Esophagus muscularis mucosa (tissue), 4 donors: ENCODE data around the gene ERN1. TPM values are rescaled to one million over a fixed set of nuclear protein-coding genes. Genes with fewer than 3 reads are reported as not detected.

ENCODE experiments used
- DNase-seq: peaks from one replicate; pipeline ENCODE4 v3.0.0-alpha.2; 2017; ENCODE audit errors: extremely low spot score
- H3K27ac ChIP-seq, 4 donors: fragments of 200-600 bp; sonication (generic); replicated peaks in 1 of 4; 1 replicate in 3 of 4; 2 replicates in 1 of 4; pipeline ENCODE4 v1.5.1; 2016 to 2019; ENCODE audit warnings: mild to moderate bottlenecking in 1 of 4
- H3K27me3 ChIP-seq, 4 donors: fragments of 200-600 bp; sonication (generic); one replicate each; pipeline versions ENCODE4 v1.5.1 to v1.6.0; 2016 to 2019
- H3K36me3 ChIP-seq, 4 donors: fragments of 200-600 bp; sonication (generic); one replicate each; pipeline ENCODE4 v1.5.1; 2016 to 2019
- H3K4me1 ChIP-seq, 4 donors: fragments of 200-600 bp; sonication (generic); one replicate each; pipeline ENCODE4 v1.5.1; 2016 to 2019
- H3K4me3 ChIP-seq, 4 donors: fragments of 200-600 bp; sonication (generic); 1 replicate in 2 of 4; 2 replicates in 2 of 4; pipeline ENCODE4 v1.5.1; 2016 to 2019; ENCODE audit warnings: mild to moderate bottlenecking in 4 of 4, moderate library complexity in 1 of 4
- H3K9me3 ChIP-seq, 4 donors: fragments of 200-600 bp; sonication (generic); 1 replicate in 3 of 4; 2 replicates in 1 of 4; pipeline ENCODE4 v1.5.1; 2016 to 2019
- CTCF ChIP-seq, 3 experiments: fragments of 200-600 bp in 2 of 3; fragments of 450-650 bp in 1 of 3; sonication (generic) in 2 of 3; IDR thresholded peaks; one replicate each; pipeline ENCODE4 v1.5.1; 2017 to 2019; ENCODE audit warnings: antibody characterized with exemption in 3 of 3, mild to moderate bottlenecking in 2 of 3, moderate library complexity in 1 of 3
- EP300 ChIP-seq: sonication (generic); formaldehyde crosslinking; IDR thresholded peaks from one replicate; pipeline ENCODE4 v1.6.1; 2017; ENCODE audit warnings: antibody characterized with exemption
- POLR2A ChIP-seq: fragments of 450-650 bp; IDR thresholded peaks from one replicate; pipeline ENCODE4 v1.6.1; 2017; ENCODE audit warnings: antibody characterized with exemption, moderate library complexity, mild to moderate bottlenecking, low read depth
- POLR2AphosphoS5 ChIP-seq, 2 donors: sonication (generic); formaldehyde crosslinking; IDR thresholded peaks; one replicate each; pipeline ENCODE4 v1.6.1; 2017; ENCODE audit warnings: antibody characterized with exemption in 2 of 2
- WGBS: methylation state at CpG from one replicate; pipeline ENCODE4 v1.1.5; 2018; 5-methylcytosine and 5-hydroxymethylcytosine counted together
- intact Hi-C: fragments of 100-400 bp; cut with DNase I; formaldehyde crosslinking; loops from one replicate; pipeline ENCODE4 v1.15.1; 2023
- total RNA-seq, 4 donors: library from RNA; depleted of rRNA; stranded (reverse); fragments of >200 nt; gene quantifications; one replicate each; pipeline versions ENCODE4 v1.1.0 to v1.2.1, GENCODE V29; 2016

ERN1 gene
- total RNA-seq, 4 donors from 2014 or later, result 6.2 to 11.2 (median 9.3) TPM

- Histone ChIP-seq H3K4me1 (no peaks in the 10 kb centered on the region), H3K4me3 (no peak overlapping the region), H3K27me3 (no peaks in the 10 kb centered on the region), H3K36me3 (peaks cover 44 to 60% (median 59%) of the 10 kb centered on the region in 4 donors), H3K9me3 (no peaks in the 10 kb centered on the region), H3K27ac (no peak overlapping the region)
- TF ChIP-seq CTCF (IDR thresholded peaks at IDR 0.05) (no peak), POLR2AphosphoS5 (IDR thresholded peaks at IDR 0.05) (no peak), EP300 (no peak), POLR2A (no peak)
- no peak for DNase-seq
- intact Hi-C loops, result no loop called here
- 73% methylated on average over 11 of the region's 11 CpGs for WGBS
These were observed 88.0 kb downstream of the ERN1 start for GRCh38 chr17:64041912-64042311.

DNA sequence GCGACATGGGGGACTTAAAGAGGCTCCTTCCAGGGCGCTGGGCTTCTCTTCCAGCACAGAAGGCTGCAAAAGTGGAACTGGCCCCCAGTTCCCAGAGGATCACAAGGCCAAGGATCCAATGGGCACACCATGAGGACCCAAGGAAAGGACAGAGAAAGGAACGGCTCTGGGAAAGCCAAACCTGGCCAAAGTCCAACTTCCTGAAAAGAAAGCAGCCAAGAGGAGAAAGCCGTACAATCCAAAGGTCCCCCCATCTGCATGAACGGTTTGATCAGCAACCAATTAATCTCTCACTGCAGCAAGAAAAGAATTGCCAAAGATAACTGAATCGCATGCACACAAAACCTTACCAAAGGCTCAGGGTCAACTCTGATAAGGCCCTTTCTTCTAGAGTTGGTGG lies 89.7 kb downstream of the ERN1 start:
- Histone ChIP-seq H3K36me3 (peaks cover 27 to 43% (median 42%) of the 10 kb centered on the region in 4 donors), H3K27ac (no peak overlapping the region), H3K4me3 (no peak overlapping the region), H3K27me3 (no peaks in the 10 kb centered on the region), H3K4me1 (no peaks in the 10 kb centered on the region), H3K9me3 (no peaks in the 10 kb centered on the region)
- DNase-seq, result no peak
- intact Hi-C loops, result no loop called here
- TF ChIP-seq CTCF (IDR thresholded peaks at IDR 0.05) (no peak), POLR2AphosphoS5 (IDR thresholded peaks at IDR 0.05) (no peak), EP300 (no peak), POLR2A (no peak)
- WGBS, result 78% methylated on average over 6 of the region's 6 CpGs

GRCh38 chr17:64039106-64039400 lies 90.9 kb downstream of the ERN1 start:
- Histone ChIP-seq H3K27ac (no peak overlapping the region), H3K4me3 (no peak overlapping the region), H3K9me3 (no peaks in the 10 kb centered on the region), H3K4me1 (no peaks in the 10 kb centered on the region), H3K36me3 (peaks cover 16 to 32% (median 30%) of the 10 kb centered on the region in 4 donors), H3K27me3 (no peaks in the 10 kb centered on the region)
- intact Hi-C loops, result loop anchor here (10.0 kb wide), 1 partner anchor 246 kb away; no protein-coding TSS in a partner anchor
- DNase-seq, result no peak
- no peak for TF ChIP-seq EP300
- TF ChIP-seq POLR2A, result no peak
- no peak for TF ChIP-seq CTCF (IDR thresholded peaks at IDR 0.05)
- TF ChIP-seq POLR2AphosphoS5 (IDR thresholded peaks at IDR 0.05), result no peak
- 94% methylated on average over 3 of the region's 3 CpGs for WGBS

DNA sequence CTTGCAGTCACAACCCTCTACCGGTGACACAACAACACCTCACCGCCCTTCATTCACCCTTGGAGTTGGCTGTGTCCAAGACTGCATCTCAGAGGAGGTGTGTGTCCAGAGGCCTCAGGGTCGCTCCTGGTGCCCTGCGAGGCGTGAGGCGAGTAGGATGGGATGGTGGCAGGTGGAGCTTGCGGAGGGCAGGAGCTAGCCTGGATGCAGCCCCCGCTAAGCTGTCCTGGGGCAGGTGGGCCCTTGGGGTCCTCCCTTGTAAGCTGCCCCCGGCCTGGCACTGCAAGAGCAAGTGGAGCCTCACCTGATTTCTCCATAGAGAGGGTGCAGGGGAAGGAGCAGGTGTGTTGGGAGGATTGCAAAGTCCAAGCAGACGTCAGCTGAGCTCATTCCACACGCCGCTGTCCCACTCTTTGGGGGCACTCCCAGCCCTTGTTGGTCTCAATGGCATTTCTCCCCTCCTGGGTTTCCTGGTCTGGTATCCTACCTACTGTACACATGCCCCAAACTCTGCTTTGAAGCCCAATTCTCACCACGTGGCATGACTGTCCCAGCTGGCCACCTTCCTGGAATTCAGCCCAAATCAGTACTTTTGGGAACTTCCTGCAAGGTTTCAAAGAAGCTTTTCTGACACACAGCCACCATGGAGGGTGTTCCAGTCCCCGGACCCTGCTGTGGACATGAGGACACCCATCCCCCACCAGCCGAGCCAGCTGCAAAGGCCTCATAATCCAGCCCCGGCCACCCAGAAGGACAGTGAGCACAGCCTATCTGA lies 91.4 kb downstream of the ERN1 start:
- Histone ChIP-seq H3K4me1 (no peaks in the 10 kb centered on the region), H3K4me3 (no peak overlapping the region), H3K27me3 (no peaks in the 10 kb centered on the region), H3K27ac (no peak overlapping the region), H3K9me3 (no peaks in the 10 kb centered on the region), H3K36me3 (peaks cover 10 to 26% (median 25%) of the 10 kb centered on the region in 4 donors)
- no peak for DNase-seq
- 88% methylated on average over 16 of the region's 16 CpGs for WGBS
- TF ChIP-seq POLR2AphosphoS5 (IDR thresholded peaks at IDR 0.05) (no peak), POLR2A (no peak), EP300 (no peak), CTCF (IDR thresholded peaks at IDR 0.05) (no peak)
- intact Hi-C loops, result loop anchor here (10.0 kb wide), 1 partner anchor 246 kb away; no protein-coding TSS in a partner anchor
